ENCODE measurements around the gene CHST12. TPM values are rescaled to one million over a fixed set of nuclear protein-coding genes. Genes with fewer than 3 reads are reported as not detected.

The CHST12 gene
- total and polyA plus RNA-seq, 2 donors (not counting 1 experiment from before 2014, with no cell fraction given), result 25.4 to 27.1 TPM

DNA sequence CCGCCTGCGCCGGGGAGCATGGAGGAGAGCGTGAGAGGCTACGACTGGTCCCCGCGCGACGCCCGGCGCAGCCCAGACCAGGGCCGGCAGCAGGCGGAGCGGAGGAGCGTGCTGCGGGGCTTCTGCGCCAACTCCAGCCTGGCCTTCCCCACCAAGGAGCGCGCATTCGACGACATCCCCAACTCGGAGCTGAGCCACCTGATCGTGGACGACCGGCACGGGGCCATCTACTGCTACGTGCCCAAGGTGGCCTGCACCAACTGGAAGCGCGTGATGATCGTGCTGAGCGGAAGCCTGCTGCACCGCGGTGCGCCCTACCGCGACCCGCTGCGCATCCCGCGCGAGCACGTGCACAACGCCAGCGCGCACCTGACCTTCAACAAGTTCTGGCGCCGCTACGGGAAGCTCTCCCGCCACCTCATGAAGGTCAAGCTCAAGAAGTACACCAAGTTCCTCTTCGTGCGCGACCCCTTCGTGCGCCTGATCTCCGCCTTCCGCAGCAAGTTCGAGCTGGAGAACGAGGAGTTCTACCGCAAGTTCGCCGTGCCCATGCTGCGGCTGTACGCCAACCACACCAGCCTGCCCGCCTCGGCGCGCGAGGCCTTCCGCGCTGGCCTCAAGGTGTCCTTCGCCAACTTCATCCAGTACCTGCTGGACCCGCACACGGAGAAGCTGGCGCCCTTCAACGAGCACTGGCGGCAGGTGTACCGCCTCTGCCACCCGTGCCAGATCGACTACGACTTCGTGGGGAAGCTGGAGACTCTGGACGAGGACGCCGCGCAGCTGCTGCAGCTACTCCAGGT is 29.7 kb downstream of the CHST12 start:
- Histone ChIP-seq H3K9me3 (ENCODE audit: control extremely low read depth in 1 of 3, control insufficient read depth in 2 of 3, insufficient read depth in 1 of 3, low read length in 2 of 3) (peaks cover 0 to 25% (median 11%) of the 10 kb centered on the region in 3 donors), H3K27ac (ENCODE audit: low read length in 2 of 2) (no peak overlapping the region), H3K27me3 (replicated peaks in 1 of 4; ENCODE audit: control extremely low read depth in 1 of 4, control insufficient read depth in 3 of 4, insufficient read depth in 4 of 4, low read length in 3 of 4) (no peaks in the 10 kb centered on the region), H2AFZ (ENCODE audit: insufficient read depth, low read depth, low read length, poor library complexity, severe bottlenecking) (no peak overlapping the region), H3K4me3 (ENCODE audit: control extremely low read depth in 1 of 5, extremely low read depth in 1 of 5, insufficient read depth in 1 of 5, low read depth in 2 of 5, low read length in 4 of 5) (no peak overlapping the region), H3K9ac (ENCODE audit: low read length) (no peak overlapping the region), H3K4me1 (ENCODE audit: control insufficient read depth in 2 of 2, insufficient read depth in 2 of 2, low read length in 2 of 2) (no peaks in the 10 kb centered on the region), H3K36me3 (replicated peaks in 1 of 2; ENCODE audit: control extremely low read depth in 1 of 2, control insufficient read depth in 1 of 2, extremely low read depth in 1 of 2, insufficient read depth in 2 of 2, low read length in 1 of 2) (peaks cover 0 to 33% of the 10 kb centered on the region in 2 experiments), H4K20me1 (ENCODE audit: control insufficient read depth, insufficient read depth, low read length, poor library complexity, severe bottlenecking) (no peaks in the 10 kb centered on the region), H3K4me2 (replicated peaks; ENCODE audit: low read depth, low read length, poor library complexity, severe bottlenecking) (no peak overlapping the region), H3K79me2 (ENCODE audit: control insufficient read depth, insufficient read depth, low read length) (peaks cover 25% of the 10 kb centered on the region)
- DNase-seq, result no peak
- no peak for ATAC-seq (ENCODE audit: low read depth)
- POLR2A ChIA-PET, result interaction anchor here (0.8 kb wide), 1 partner anchor 26 kb away, joined by 3 read pairs; no protein-coding TSS in a partner anchor
- intact Hi-C loops (cut with micrococcal nuclease), result no loop called here
- CTCF ChIA-PET, result interaction anchor here (0.9 to 1.7 kb wide), 2 partner anchors 18 to 36 kb away, joined by 3 to 6 read pairs; no protein-coding TSS in a partner anchor
- TF ChIP-seq, protein P1, sequence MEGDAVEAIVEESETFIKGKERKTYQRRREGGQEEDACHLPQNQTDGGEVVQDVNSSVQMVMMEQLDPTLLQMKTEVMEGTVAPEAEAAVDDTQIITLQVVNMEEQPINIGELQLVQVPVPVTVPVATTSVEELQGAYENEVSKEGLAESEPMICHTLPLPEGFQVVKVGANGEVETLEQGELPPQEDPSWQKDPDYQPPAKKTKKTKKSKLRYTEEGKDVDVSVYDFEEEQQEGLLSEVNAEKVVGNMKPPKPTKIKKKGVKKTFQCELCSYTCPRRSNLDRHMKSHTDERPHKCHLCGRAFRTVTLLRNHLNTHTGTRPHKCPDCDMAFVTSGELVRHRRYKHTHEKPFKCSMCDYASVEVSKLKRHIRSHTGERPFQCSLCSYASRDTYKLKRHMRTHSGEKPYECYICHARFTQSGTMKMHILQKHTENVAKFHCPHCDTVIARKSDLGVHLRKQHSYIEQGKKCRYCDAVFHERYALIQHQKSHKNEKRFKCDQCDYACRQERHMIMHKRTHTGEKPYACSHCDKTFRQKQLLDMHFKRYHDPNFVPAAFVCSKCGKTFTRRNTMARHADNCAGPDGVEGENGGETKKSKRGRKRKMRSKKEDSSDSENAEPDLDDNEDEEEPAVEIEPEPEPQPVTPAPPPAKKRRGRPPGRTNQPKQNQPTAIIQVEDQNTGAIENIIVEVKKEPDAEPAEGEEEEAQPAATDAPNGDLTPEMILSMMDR (IDR thresholded peaks at IDR 0.05), result no peak
- no peak for TF ChIP-seq EZH2 (IDR thresholded peaks at IDR 0.05; ENCODE audit: borderline replicate concordance, insufficient read depth, low read depth, low read length, poor library complexity, severe bottlenecking)
- Mint-ChIP-seq H3K27me3 (no peaks in the 10 kb centered on the region), H3K9me3 (ENCODE audit: insufficient read depth) (peaks cover 4% of the 10 kb centered on the region), H3K4me1 (no peaks in the 10 kb centered on the region), H3K27ac (no peak overlapping the region), H3K4me3 (no peak overlapping the region)
- 99% methylated on average over 85 of the region's 85 CpGs for WGBS (ENCODE audit: insufficient coverage)
